ENCODE results near the gene MICU2. TPM values are rescaled to one million over a fixed set of nuclear protein-coding genes. Genes with fewer than 3 reads are reported as not detected.

MICU2 gene
- total RNA-seq, 2 experiments from 2014 or later, result 37.5 to 51.3 TPM

DNA sequence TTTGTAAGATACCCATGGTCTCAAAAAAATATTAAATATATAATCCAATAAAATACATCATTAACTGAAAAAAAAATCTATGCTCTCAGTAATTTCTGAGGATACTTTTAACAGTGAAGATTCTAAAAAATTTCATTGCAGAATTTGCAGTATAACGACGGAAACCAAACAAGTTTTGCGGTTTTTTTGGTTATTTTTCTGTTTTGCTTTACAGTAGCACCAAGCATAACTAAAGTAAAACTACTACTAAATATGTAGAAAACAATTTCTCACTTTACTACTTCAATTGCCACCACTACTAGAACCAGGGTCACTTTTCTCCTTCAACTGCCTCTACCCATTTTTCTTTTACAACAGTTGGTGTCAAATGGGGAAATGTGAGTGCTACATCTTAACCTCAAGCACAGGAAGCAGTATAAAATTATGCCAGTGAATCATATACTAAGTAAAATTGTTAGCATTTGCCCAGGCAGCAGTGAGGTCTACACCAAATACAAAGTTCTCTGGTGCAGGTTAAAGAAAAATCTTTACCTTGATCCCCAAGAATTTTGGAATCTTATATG, 24.1 kb downstream of the MICU2 start:
- POLR2A ChIA-PET, result interaction anchor here (0.6 to 1.5 kb wide), 3 partner anchors 23 to 93 kb away, joined by 3 to 7 read pairs (median 5); no protein-coding TSS in a partner anchor
- Histone ChIP-seq H3K36me3 (ENCODE audit: insufficient read depth, low read length) (peaks cover 13% of the 10 kb centered on the region), H3K4me2 (ENCODE audit: low read length) (peak overlapping the region; percentile 34), H3K4me1 (ENCODE audit: insufficient read depth, low read length, poor library complexity, severe bottlenecking) (peaks cover 14% of the 10 kb centered on the region), H4K20me1 (ENCODE audit: insufficient read depth, low read length) (peaks cover 4% of the 10 kb centered on the region; the same call in 1 of the 2 replicates), H3K4me3 (ENCODE audit: low read depth, low read length, poor library complexity, severe bottlenecking) (no peak overlapping the region), H3K79me2 (ENCODE audit: insufficient read depth, low read depth, low read length) (peaks cover 44% of the 10 kb centered on the region; the same call in 1 of the 2 replicates), H3K27ac (ENCODE audit: low read depth, low read length, poor library complexity, severe bottlenecking) (peak overlapping the region; percentile 6), H3K9me3 (ENCODE audit: low read length) (peaks cover 14% of the 10 kb centered on the region; the same call in 1 of the 2 replicates), H2AFZ (ENCODE audit: low read length) (no peak overlapping the region), H3K9me2 (ENCODE audit: insufficient read depth, low read length) (no peaks in the 10 kb centered on the region)
- no TSS peak for BruUV-seq (replicated peaks)
- DNase-seq (ENCODE audit: low spot score), result peak; percentile 41
- TF ChIP-seq, protein P1, sequence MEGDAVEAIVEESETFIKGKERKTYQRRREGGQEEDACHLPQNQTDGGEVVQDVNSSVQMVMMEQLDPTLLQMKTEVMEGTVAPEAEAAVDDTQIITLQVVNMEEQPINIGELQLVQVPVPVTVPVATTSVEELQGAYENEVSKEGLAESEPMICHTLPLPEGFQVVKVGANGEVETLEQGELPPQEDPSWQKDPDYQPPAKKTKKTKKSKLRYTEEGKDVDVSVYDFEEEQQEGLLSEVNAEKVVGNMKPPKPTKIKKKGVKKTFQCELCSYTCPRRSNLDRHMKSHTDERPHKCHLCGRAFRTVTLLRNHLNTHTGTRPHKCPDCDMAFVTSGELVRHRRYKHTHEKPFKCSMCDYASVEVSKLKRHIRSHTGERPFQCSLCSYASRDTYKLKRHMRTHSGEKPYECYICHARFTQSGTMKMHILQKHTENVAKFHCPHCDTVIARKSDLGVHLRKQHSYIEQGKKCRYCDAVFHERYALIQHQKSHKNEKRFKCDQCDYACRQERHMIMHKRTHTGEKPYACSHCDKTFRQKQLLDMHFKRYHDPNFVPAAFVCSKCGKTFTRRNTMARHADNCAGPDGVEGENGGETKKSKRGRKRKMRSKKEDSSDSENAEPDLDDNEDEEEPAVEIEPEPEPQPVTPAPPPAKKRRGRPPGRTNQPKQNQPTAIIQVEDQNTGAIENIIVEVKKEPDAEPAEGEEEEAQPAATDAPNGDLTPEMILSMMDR (conservative IDR thresholded peaks at IDR 0.05; ENCODE audit: low read length), result no peak
- no peak for TF ChIP-seq EZH2phosphoT487 (IDR thresholded peaks at IDR 0.05; ENCODE audit: borderline replicate concordance, low read depth, low read length)
- CTCF ChIA-PET (ENCODE audit: unreplicated experiment), result no interaction called here
- intact Hi-C loops (cut with micrococcal nuclease; ENCODE audit: unreplicated experiment), result no loop called here

DNA sequence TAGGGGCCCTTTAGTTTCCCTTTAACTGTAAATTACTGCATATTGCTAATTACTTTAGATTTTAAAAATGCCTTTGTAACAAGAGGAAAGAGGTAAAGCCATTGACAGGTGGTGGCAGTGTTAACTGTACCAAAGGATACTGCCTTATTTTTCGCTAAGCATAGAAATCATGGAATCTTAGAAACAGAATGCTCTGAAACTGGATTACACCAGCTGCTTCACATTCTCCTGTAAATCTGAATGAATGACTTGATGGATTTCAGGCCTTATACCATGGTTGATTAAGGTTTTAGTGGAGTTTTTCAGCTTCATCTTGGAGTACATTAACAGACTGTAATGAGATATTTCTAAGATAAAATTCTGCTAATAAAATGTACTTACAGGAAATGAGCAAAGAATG, 25.2 kb downstream of the MICU2 start:
- no peak overlapping the region for H2AFZ ChIP-seq (ENCODE audit: low read length)
- BruUV-seq (replicated peaks), result no TSS peak
- H3K4me1 ChIP-seq (ENCODE audit: insufficient read depth, low read length, poor library complexity, severe bottlenecking), result peaks cover 14% of the 10 kb centered on the region
- H3K4me2 ChIP-seq (ENCODE audit: low read length), result no peak overlapping the region
- DNase-seq (ENCODE audit: low spot score), result no peak
- H3K9me3 ChIP-seq (ENCODE audit: low read length), result peaks cover 13% of the 10 kb centered on the region; the same call in 1 of the 2 replicates
- CTCF ChIA-PET (ENCODE audit: unreplicated experiment), result no interaction called here
- no peak for TF ChIP-seq EZH2phosphoT487 (IDR thresholded peaks at IDR 0.05; ENCODE audit: borderline replicate concordance, low read depth, low read length)
- TF ChIP-seq, protein P1 (conservative IDR thresholded peaks at IDR 0.05; ENCODE audit: low read length), result no peak
- intact Hi-C loops (cut with micrococcal nuclease; ENCODE audit: unreplicated experiment), result no loop called here
- peaks cover 41% of the 10 kb centered on the region; the same call in 1 of the 2 replicates for H3K79me2 ChIP-seq (ENCODE audit: insufficient read depth, low read depth, low read length)
- H4K20me1 ChIP-seq (ENCODE audit: insufficient read depth, low read length), result peaks cover 6% of the 10 kb centered on the region; the same call in 1 of the 2 replicates
- no peak overlapping the region for H3K4me3 ChIP-seq (ENCODE audit: low read depth, low read length, poor library complexity, severe bottlenecking)
- H3K36me3 ChIP-seq (ENCODE audit: insufficient read depth, low read length), result peaks cover 13% of the 10 kb centered on the region
- H3K27ac ChIP-seq (ENCODE audit: low read depth, low read length, poor library complexity, severe bottlenecking), result no peak overlapping the region
- no peaks in the 10 kb centered on the region for H3K9me2 ChIP-seq (ENCODE audit: insufficient read depth, low read length)
- POLR2A ChIA-PET, result interaction anchor here (1.5 to 2.2 kb wide), 2 partner anchors 11 to 24 kb away, joined by 7 to 8 read pairs; no protein-coding TSS in a partner anchor

DNA sequence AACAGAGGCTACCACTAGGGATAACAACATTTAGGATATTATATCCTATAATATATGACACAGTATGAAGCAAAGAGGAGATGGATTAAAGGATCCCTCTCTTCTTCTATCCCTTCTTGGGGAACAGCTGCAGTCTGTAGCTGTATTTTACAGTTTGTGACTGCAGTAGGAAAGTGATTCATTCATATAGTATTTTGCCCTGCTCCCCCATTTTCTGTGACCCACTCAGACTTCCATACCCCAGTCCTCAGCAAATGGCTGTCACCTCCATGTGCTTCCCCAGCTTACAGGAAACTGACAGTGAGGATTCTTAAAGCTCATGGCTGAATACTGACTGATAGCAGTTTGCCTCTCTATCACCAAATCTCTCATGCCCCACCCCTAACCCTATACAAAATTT, 27.5 kb downstream of the MICU2 start:
- no peak for TF ChIP-seq EZH2phosphoT487 (IDR thresholded peaks at IDR 0.05; ENCODE audit: borderline replicate concordance, low read depth, low read length)
- TF ChIP-seq, protein P1 (conservative IDR thresholded peaks at IDR 0.05; ENCODE audit: low read length), result no peak
- no peak overlapping the region for H3K4me3 ChIP-seq (ENCODE audit: low read depth, low read length, poor library complexity, severe bottlenecking)
- no peaks in the 10 kb centered on the region for H3K9me2 ChIP-seq (ENCODE audit: insufficient read depth, low read length)
- H3K79me2 ChIP-seq (ENCODE audit: insufficient read depth, low read depth, low read length), result peaks cover 32% of the 10 kb centered on the region; the same call in 1 of the 2 replicates
- no peak overlapping the region for H3K4me2 ChIP-seq (ENCODE audit: low read length)
- no peak overlapping the region for H2AFZ ChIP-seq (ENCODE audit: low read length)
- CTCF ChIA-PET (ENCODE audit: unreplicated experiment), result no interaction called here
- no peak overlapping the region for H3K27ac ChIP-seq (ENCODE audit: low read depth, low read length, poor library complexity, severe bottlenecking)
- H3K9me3 ChIP-seq (ENCODE audit: low read length), result no peaks in the 10 kb centered on the region
- H4K20me1 ChIP-seq (ENCODE audit: insufficient read depth, low read length), result peaks cover 6% of the 10 kb centered on the region; the same call in 1 of the 2 replicates
- DNase-seq (ENCODE audit: low spot score), result no peak
- POLR2A ChIA-PET, result interaction anchor here (0.6 to 2.2 kb wide), 5 partner anchors 9 to 37 kb away, joined by 3 to 8 read pairs (median 6); partner anchors contain the start of gene MICU2
- intact Hi-C loops (cut with micrococcal nuclease; ENCODE audit: unreplicated experiment), result no loop called here
- no TSS peak for BruUV-seq (replicated peaks)
- H3K36me3 ChIP-seq (ENCODE audit: insufficient read depth, low read length), result no peaks in the 10 kb centered on the region
- H3K4me1 ChIP-seq (ENCODE audit: insufficient read depth, low read length, poor library complexity, severe bottlenecking), result peaks cover 14% of the 10 kb centered on the region

Data from OCI-LY7 (cell line).